HepG2 (cell line): ENCODE measurements around the gene FLT3LG. TPM values are rescaled to one million over a fixed set of nuclear protein-coding genes. Genes with fewer than 3 reads are reported as not detected.

Source experiments
- HOXD1 ChIP-seq: sonication (generic); formaldehyde crosslinking; IDR thresholded peaks from 2 replicates; pipeline ENCODE4 v1.5.0; 2020; ENCODE audit warnings: missing genetic modification reagents
- KLF12 ChIP-seq: sonication (generic); formaldehyde crosslinking; IDR thresholded peaks from 2 replicates; pipeline ENCODE4 v1.4.0; 2020; ENCODE audit warnings: missing genetic modification reagents, borderline replicate concordance
- NCOA2 ChIP-seq: sonication (generic); formaldehyde crosslinking; IDR thresholded peaks from 2 replicates; pipeline ENCODE4 v1.8.0; 2022; ENCODE audit warnings: inconsistent platforms
- PHF5A ChIP-seq: IDR thresholded peaks from one replicate; pipeline ENCODE4 v1.6.1; 2018; ENCODE audit warnings: low read depth, missing genetic modification reagents; ENCODE audit not compliant: unreplicated experiment
- PHF8 ChIP-seq: sonication (generic); formaldehyde crosslinking; IDR thresholded peaks from 2 replicates; pipeline ENCODE4 v1.5.0; 2020; ENCODE audit warnings: missing genetic modification reagents
- PRDM15 ChIP-seq: sonication (generic); formaldehyde crosslinking; IDR thresholded peaks from 2 replicates; pipeline ENCODE4 v1.4.0; 2020; ENCODE audit warnings: missing genetic modification reagents
- SIX4 ChIP-seq: sonication (generic); formaldehyde crosslinking; IDR thresholded peaks from 2 replicates; pipeline ENCODE4 v1.4.0; 2020; ENCODE audit warnings: missing genetic modification reagents
- TAF1 ChIP-seq: sonication (generic); formaldehyde crosslinking; IDR thresholded peaks from 2 replicates; pipeline ENCODE4 v1.4.0; 2020; ENCODE audit warnings: missing genetic modification reagents
- TCF7 ChIP-seq: sonication (generic); IDR thresholded peaks from 2 replicates; pipeline ENCODE4 v1.6.1; 2016; ENCODE audit warnings: antibody characterized with exemption, low read depth
- ZBTB38 ChIP-seq: sonication (generic); formaldehyde crosslinking; IDR thresholded peaks from 2 replicates; pipeline ENCODE4 v1.5.1; 2020; ENCODE audit warnings: mild to moderate bottlenecking, missing genetic modification reagents
- ZBTB4 ChIP-seq: sonication (generic); formaldehyde crosslinking; IDR thresholded peaks from 2 replicates; pipeline ENCODE4 v1.4.0; 2020; ENCODE audit warnings: missing genetic modification reagents, mild to moderate bottlenecking, borderline replicate concordance
- ZC3H4 ChIP-seq: sonication (generic); formaldehyde crosslinking; IDR thresholded peaks from 2 replicates; pipeline ENCODE4 v1.4.0; 2020; ENCODE audit warnings: missing genetic modification reagents, borderline replicate concordance
- ZFY ChIP-seq: sonication (generic); formaldehyde crosslinking; IDR thresholded peaks from 2 replicates; pipeline ENCODE4 v1.4.0; 2020; ENCODE audit warnings: missing genetic modification reagents
- ZNF263 ChIP-seq: sonication (generic); formaldehyde crosslinking; IDR thresholded peaks from 2 replicates; pipeline ENCODE4 v1.4.0; 2020; ENCODE audit warnings: missing genetic modification reagents
- ZNF280B ChIP-seq: sonication (generic); formaldehyde crosslinking; IDR thresholded peaks from 2 replicates; pipeline ENCODE4 v1.5.0; 2020; ENCODE audit warnings: missing genetic modification reagents, mild to moderate bottlenecking, borderline replicate concordance
- ZNF501 ChIP-seq: sonication (generic); formaldehyde crosslinking; IDR thresholded peaks from 2 replicates; pipeline ENCODE4 v1.5.1; 2020; ENCODE audit warnings: mild to moderate bottlenecking, moderate library complexity, missing genetic modification reagents
- ZNF605 ChIP-seq: sonication (generic); formaldehyde crosslinking; IDR thresholded peaks from 2 replicates; pipeline ENCODE4 v1.8.0; 2022; ENCODE audit warnings: mild to moderate bottlenecking, missing genetic modification reagents
- ZNF747 ChIP-seq: sonication (generic); formaldehyde crosslinking; IDR thresholded peaks from 2 replicates; pipeline ENCODE4 v1.8.1; 2023; ENCODE audit warnings: missing genetic modification reagents, mild to moderate bottlenecking, borderline replicate concordance
- ZNF770 ChIP-seq: sonication (generic); formaldehyde crosslinking; IDR thresholded peaks from 2 replicates; pipeline ENCODE4 v1.5.0; 2020; ENCODE audit warnings: mild to moderate bottlenecking, missing genetic modification reagents
- ZNF788 ChIP-seq: sonication (generic); formaldehyde crosslinking; IDR thresholded peaks from 2 replicates; pipeline ENCODE4 v1.5.0; 2020; ENCODE audit warnings: mild to moderate bottlenecking, missing genetic modification reagents, borderline replicate concordance
- ZNF891 ChIP-seq: sonication (generic); formaldehyde crosslinking; IDR thresholded peaks from 2 replicates; pipeline ENCODE4 v1.5.0; 2020; ENCODE audit warnings: mild to moderate bottlenecking, missing genetic modification reagents
- polyA plus RNA-seq, 8 experiments: library from polyadenylated mRNA; depleted of rRNA in 3 of 8; stranded (reverse) in 7 of 8; unstranded in 1 of 8; fragments of >200 nt; fragmentation: Illumina TruSeq in 4 of 8; extraction: Trizol in 4 of 8; gene quantifications; 2 replicates each; pipeline versions ENCODE4 v1.2.1 to v1.2.3, GENCODE V29; 2011 to 2016; ENCODE audit warnings: low read depth in 4 of 8, missing spikeins in 1 of 8, mixed read lengths in 1 of 8; ENCODE audit not compliant: insufficient read depth in 1 of 8
- total RNA-seq, 5 experiments: library from RNA; depleted of rRNA; stranded (reverse); fragments of >200 nt; fragmentation: Illumina TruSeq; extraction: Trizol; gene quantifications; 2 replicates each; pipeline ENCODE4 v1.2.3, GENCODE V29; 2016; ENCODE audit warnings: low read depth in 1 of 5

The FLT3LG gene
- total and polyA plus RNA-seq, 2 of the 13 experiments (the other 11 are each of a cell fraction or from before 2014, with no cell fraction given) = 1.5 to 2.6 TPM

- TF ChIP-seq PRDM15 (CRISPR knock-in tag) (peak; percentile 83), NCOA2 (CRISPR knock-in tag) (no peak), SIX4 (CRISPR knock-in tag) (no peak), ZFY (no peak), ZNF891 (CRISPR knock-in tag) (0 out of 2 replicates have a peak, but pooled peaks have one; percentile 6), HOXD1 (CRISPR knock-in tag) (no peak), ZNF788 (CRISPR knock-in tag) (no peak), ZNF501 (no peak), TAF1 (CRISPR knock-in tag) (no peak), ZNF605 (CRISPR knock-in tag) (0 out of 2 replicates have a peak, but pooled peaks have one; percentile 64), ZNF770 (0 out of 2 replicates have a peak, but pooled peaks have one; percentile 5), ZNF747 (no peak), ZNF263 (CRISPR knock-in tag) (0 out of 2 replicates have a peak, but pooled peaks have one; percentile 14), ZBTB4 (CRISPR knock-in tag) (0 out of 2 replicates have a peak, but pooled peaks have one; percentile 52), PHF5A (CRISPR knock-in tag) (no peak), KLF12 (CRISPR knock-in tag) (no peak), PHF8 (CRISPR knock-in tag) (0 out of 2 replicates have a peak, but pooled peaks have one; percentile 19), ZNF280B (CRISPR knock-in tag) (peak; percentile 35; the same call in 1 of the 2 replicates), ZBTB38 (CRISPR knock-in tag) (peak; percentile 54; the same call in 1 of the 2 replicates), TCF7 (no peak), ZC3H4 (CRISPR knock-in tag) (no peak)
- TF ChIP-seq, all 625 proteins: peak for 16
Observed at GRCh38 chr19:49514151-49514550, 40.1 kb downstream of the FLT3LG start (continued).
